Lower leg skin (tissue), 4 donors: ENCODE data around the gene FCRLB. TPM values are rescaled to one million over a fixed set of nuclear protein-coding genes. Genes with fewer than 3 reads are reported as not detected.

Source experiments
- DNase-seq, 2 donors: peaks; one replicate each; pipeline ENCODE4 v3.0.0-alpha.2; 2019; ENCODE audit warnings: low spot score in 2 of 2
- H3K4me3 ChIP-seq: fragments of 200-600 bp; sonication (generic); 2 replicates; pipeline ENCODE4 v1.5.1; 2017; ENCODE audit warnings: mild to moderate bottlenecking, low read depth; ENCODE audit not compliant: poor library complexity, severe bottlenecking
- POLR2A ChIP-seq, 2 donors: fragments of 450-650 bp; IDR thresholded peaks; one replicate each; pipeline ENCODE4 v1.6.1; 2016 to 2017; ENCODE audit warnings: antibody characterized with exemption in 2 of 2, mild to moderate bottlenecking in 1 of 2, moderate library complexity in 1 of 2
- WGBS, 2 donors: methylation state at CpG; one replicate each; pipeline ENCODE4 v1.1.5; 2018; 5-methylcytosine and 5-hydroxymethylcytosine counted together
- intact Hi-C: fragments of 100-400 bp; cut with DNase I; formaldehyde crosslinking; loops from one replicate; pipeline ENCODE4 v1.15.0; 2023; ENCODE audit warnings: low total_unique reads
- total RNA-seq, 4 donors: library from RNA; depleted of rRNA; stranded (reverse); fragments of >200 nt; gene quantifications; one replicate each; pipeline ENCODE4 v1.1.0, GENCODE V29; 2016
- TF ChIP-seq, protein P1 (sequence below), 3 donors: fragments of 450-650 bp; IDR thresholded peaks; one replicate each; pipeline ENCODE4 v1.5.1; 2016; ENCODE audit warnings: antibody characterized with exemption in 3 of 3, mild to moderate bottlenecking in 3 of 3, moderate library complexity in 2 of 3

FCRLB gene
- total RNA-seq, 4 donors from 2014 or later: 0.38 to 1.6 (median 1.1) TPM

DNA sequence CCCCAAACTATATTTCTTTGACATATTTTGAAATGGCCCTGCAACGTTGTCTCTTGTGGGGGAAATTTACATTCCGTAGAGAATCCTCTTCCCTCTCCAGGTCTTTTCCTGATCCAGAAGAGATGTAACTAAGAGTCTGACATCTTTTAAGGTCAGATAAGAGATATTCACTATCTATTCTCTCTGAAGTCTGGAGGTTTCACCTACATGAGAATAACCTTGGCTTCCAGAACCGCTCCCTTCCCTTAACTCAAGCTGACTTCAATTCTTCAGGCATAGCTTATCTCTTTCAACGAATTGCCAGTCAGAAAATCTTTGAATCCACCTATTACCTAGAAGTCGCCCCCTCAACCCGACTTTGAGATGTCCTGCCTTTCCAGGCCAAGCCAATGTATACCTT lies 9.9 kb downstream of the FCRLB start:
- H3K4me3 ChIP-seq: no peak overlapping the region
- TF ChIP-seq POLR2A (IDR thresholded peaks at IDR 0.05): no peak
- TF ChIP-seq, protein P1, sequence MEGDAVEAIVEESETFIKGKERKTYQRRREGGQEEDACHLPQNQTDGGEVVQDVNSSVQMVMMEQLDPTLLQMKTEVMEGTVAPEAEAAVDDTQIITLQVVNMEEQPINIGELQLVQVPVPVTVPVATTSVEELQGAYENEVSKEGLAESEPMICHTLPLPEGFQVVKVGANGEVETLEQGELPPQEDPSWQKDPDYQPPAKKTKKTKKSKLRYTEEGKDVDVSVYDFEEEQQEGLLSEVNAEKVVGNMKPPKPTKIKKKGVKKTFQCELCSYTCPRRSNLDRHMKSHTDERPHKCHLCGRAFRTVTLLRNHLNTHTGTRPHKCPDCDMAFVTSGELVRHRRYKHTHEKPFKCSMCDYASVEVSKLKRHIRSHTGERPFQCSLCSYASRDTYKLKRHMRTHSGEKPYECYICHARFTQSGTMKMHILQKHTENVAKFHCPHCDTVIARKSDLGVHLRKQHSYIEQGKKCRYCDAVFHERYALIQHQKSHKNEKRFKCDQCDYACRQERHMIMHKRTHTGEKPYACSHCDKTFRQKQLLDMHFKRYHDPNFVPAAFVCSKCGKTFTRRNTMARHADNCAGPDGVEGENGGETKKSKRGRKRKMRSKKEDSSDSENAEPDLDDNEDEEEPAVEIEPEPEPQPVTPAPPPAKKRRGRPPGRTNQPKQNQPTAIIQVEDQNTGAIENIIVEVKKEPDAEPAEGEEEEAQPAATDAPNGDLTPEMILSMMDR (IDR thresholded peaks at IDR 0.05): no peak
- DNase-seq: no peak
- intact Hi-C loops: no loop called here
- WGBS, 2 donors: 81 to 84% methylated on average over 6 of the region's 6 CpGs

DNA sequence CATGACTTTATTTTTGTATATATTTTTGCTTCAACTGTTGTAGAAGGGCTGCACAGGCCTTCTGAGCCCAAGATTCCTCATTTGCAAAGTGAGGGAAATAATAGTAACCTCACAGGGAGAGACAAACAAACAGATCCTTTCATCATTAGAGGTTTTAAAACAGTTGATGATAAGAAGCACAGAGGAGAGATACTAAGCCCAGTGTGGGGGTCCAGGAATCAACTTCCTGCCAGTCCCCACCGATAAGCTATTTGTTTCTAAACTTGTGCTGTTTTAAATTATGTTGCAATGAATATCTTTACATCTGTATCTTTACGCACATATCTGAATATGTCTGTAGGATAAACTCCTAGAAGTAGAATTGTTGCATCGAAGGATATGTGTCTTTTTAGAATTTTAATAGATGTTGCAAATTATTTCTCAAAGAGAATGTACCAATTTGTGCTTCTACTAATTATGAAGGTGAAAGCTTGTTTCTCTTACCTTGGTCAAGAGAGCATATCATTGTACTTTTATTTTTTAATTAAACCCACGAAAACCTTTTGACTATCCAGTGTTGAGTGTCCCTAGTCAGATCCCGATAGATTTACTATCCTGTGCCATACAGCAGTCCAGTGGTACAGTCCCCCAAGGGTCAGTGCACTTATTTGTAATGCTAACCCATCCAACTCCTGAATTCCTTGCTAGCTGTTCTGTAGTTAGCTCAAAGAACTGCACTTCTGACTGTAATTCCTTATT lies 10.8 kb downstream of the FCRLB start:
- no peak overlapping the region for H3K4me3 ChIP-seq
- intact Hi-C loops: no loop called here
- no peak for DNase-seq
- no peak for TF ChIP-seq POLR2A (IDR thresholded peaks at IDR 0.05)
- TF ChIP-seq, protein P1 (IDR thresholded peaks at IDR 0.05): no peak
- WGBS, 2 donors: 71 to 74% methylated on average over 5 of the region's 5 CpGs

DNA sequence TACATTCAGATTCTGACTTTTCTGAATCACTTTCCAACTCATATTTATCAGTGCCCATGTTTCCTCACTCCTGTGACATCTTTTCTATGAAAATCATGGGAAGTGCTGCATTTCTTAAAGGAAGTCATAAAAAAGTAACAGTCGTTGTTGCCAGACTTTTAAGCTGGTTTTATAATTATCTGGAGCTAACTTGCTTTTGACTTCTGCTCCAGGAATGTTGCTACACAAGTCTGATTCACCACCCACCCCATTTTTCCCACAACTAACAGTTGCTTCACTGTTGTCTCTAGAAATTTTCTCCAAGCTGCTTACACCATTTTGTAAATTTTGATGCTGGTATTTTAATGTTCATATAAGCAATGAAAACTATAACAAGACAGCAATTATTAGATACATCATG lies 12.2 kb downstream of the FCRLB start:
- intact Hi-C loops: no loop called here
- WGBS, 2 donors: 0 to 4% methylated on average over 1 of the region's 1 CpG
- no peak for TF ChIP-seq POLR2A (IDR thresholded peaks at IDR 0.05)
- TF ChIP-seq, protein P1 (IDR thresholded peaks at IDR 0.05): no peak
- no peak for DNase-seq
- no peak overlapping the region for H3K4me3 ChIP-seq

DNA sequence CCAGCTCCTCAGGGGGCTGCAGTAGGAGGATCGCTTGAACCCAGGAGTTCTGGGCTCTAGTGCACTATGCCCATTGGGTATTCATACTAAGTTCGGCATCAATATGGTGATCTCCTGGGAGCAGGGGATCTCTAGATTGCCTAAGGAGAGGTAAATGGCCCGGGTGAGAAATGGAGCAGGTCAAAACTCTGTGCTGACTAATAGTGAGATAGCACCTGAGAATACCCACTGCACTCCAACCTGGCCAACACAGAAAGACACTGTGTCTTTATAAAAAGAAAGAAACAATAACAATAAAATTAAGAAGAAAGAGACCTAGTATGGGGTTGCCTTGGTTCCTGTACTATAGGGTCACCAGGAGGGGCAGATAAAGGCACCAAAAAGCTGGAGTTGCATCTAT lies 14.5 kb downstream of the FCRLB start:
- TF ChIP-seq POLR2A (IDR thresholded peaks at IDR 0.05): no peak
- TF ChIP-seq, protein P1 (IDR thresholded peaks at IDR 0.05): no peak
- WGBS, 2 donors: 90 to 94% methylated on average over 3 of the region's 3 CpGs
- intact Hi-C loops: no loop called here

DNA sequence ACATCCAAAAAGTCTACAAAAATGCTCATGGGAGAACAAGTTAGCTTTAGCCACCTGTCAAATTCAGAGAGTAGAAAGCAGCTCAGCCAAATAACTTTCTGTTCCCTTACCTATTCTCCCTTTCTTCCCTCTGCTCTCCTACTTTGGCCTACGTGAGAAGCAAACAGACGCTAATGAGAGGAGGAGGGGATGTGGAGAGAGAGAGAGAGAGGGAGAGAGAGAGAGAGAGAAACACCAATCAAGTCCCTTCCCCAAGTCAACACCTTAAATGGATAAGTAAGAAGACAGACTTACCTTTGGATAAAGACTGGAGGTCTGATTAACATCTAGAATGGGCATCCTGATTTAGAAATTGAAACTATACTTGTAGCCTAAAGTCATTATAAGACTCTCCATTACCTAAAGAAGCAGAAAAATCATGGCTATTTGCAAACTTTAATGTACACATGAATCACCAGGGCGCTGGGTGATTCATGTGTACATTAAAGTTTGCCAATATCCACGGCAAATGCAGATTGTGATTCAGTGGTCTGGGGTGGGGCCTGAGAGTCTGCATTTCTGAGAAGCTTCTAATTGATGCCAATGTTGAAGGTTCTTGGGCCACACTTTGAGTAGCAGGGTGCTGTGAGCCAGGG lies 15.1 kb downstream of the FCRLB start:
- 48 to 56% methylated on average over 4 of the region's 4 CpGs for WGBS, 2 donors
- intact Hi-C loops: no loop called here
- H3K4me3 ChIP-seq: no peak overlapping the region

More for the DNA sequence above, 14.5 kb downstream of the FCRLB start:
- no peak for DNase-seq
- no peak overlapping the region for H3K4me3 ChIP-seq

More for the DNA sequence above, 15.1 kb downstream of the FCRLB start:
- DNase-seq: no peak
- TF ChIP-seq POLR2A (IDR thresholded peaks at IDR 0.05): no peak
- TF ChIP-seq, protein P1 (IDR thresholded peaks at IDR 0.05): no peak
